NB4 (cell line): ENCODE results near the gene C9orf85.

Source experiments
- MYC ChIP-seq: IDR thresholded peaks from 2 replicates; pipeline ENCODE4 v1.6.1; 2011; ENCODE audit warnings: low read depth, low read length
- POLR2A ChIP-seq: IDR thresholded peaks from 2 replicates; pipeline ENCODE4 v1.6.1; 2011; ENCODE audit warnings: mild to moderate bottlenecking; ENCODE audit not compliant: insufficient read length; ENCODE audit errors: extremely low read depth
- TF ChIP-seq, protein P1 (sequence below): IDR thresholded peaks from one replicate; pipeline ENCODE4 v1.5.1; 2012; ENCODE audit warnings: low read depth, low read length
- TF ChIP-seq, protein P2 (sequence below): IDR thresholded peaks from 2 replicates; pipeline ENCODE4 v1.6.1; 2011; ENCODE audit warnings: low read depth, low read length

DNA sequence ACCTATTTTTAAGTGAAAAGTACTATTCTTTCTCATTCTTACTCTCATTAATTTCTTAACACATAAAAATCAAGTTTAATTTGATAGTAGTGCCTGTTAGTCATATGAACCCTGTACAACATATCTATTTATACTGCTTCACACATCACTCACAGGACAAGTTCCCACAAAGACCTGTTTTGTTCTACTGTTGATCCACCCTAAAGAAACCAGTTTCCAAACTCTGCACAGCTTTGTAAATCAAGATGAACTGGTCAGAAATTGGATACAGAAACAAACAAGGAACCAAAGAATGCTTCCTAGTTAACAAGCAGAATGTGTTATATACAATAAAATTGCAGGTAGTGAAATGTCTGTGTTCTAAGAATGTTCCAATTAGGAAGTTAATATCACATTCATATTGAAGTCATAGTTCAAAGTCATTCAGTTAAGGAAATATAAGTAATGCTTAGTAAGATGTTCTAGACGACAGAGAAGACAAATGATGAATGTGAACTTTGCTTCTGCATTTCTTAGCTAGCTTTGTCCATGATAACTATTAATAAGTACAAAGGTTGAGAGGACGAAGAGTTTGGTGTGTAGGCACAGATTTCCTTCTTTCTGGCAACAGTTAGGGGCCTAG, 33.4 kb downstream of the C9orf85 start:
- TF ChIP-seq, protein P1, sequence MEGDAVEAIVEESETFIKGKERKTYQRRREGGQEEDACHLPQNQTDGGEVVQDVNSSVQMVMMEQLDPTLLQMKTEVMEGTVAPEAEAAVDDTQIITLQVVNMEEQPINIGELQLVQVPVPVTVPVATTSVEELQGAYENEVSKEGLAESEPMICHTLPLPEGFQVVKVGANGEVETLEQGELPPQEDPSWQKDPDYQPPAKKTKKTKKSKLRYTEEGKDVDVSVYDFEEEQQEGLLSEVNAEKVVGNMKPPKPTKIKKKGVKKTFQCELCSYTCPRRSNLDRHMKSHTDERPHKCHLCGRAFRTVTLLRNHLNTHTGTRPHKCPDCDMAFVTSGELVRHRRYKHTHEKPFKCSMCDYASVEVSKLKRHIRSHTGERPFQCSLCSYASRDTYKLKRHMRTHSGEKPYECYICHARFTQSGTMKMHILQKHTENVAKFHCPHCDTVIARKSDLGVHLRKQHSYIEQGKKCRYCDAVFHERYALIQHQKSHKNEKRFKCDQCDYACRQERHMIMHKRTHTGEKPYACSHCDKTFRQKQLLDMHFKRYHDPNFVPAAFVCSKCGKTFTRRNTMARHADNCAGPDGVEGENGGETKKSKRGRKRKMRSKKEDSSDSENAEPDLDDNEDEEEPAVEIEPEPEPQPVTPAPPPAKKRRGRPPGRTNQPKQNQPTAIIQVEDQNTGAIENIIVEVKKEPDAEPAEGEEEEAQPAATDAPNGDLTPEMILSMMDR: no peak
- TF ChIP-seq POLR2A: no peak
- no peak for TF ChIP-seq MYC
- TF ChIP-seq, protein P2, sequence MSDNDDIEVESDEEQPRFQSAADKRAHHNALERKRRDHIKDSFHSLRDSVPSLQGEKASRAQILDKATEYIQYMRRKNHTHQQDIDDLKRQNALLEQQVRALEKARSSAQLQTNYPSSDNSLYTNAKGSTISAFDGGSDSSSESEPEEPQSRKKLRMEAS: no peak
